Subcutaneous abdominal adipose tissue (tissue), 5 donors: ENCODE measurements around the gene WDR76.

ENCODE experiments used
- H3K27ac ChIP-seq: one replicate; pipeline ENCODE4 v1.7.0; 2013; ENCODE audit warnings: low read depth, mild to moderate bottlenecking, inconsistent platforms, low read length, moderate library complexity
- H3K27me3 ChIP-seq, 5 donors: one replicate each; pipeline ENCODE4 v1.7.0; 2013; ENCODE audit warnings: low read length in 5 of 5, inconsistent platforms in 1 of 5; ENCODE audit not compliant: control insufficient read depth in 5 of 5, insufficient read depth in 4 of 5
- H3K36me3 ChIP-seq, 5 donors: one replicate each; pipeline ENCODE4 v1.7.0; 2013; ENCODE audit warnings: low read length in 5 of 5; ENCODE audit not compliant: control insufficient read depth in 5 of 5, insufficient read depth in 5 of 5
- H3K4me1 ChIP-seq, 5 donors: one replicate each; pipeline ENCODE4 v1.7.0; 2013; ENCODE audit warnings: low read length in 5 of 5, mild to moderate bottlenecking in 3 of 5, moderate library complexity in 1 of 5; ENCODE audit not compliant: control insufficient read depth in 5 of 5, insufficient read depth in 5 of 5
- H3K4me3 ChIP-seq, 5 donors: one replicate each; pipeline ENCODE4 v1.7.0; 2013; ENCODE audit warnings: low read length in 5 of 5, low read depth in 1 of 5
- H3K9ac ChIP-seq, 5 donors: one replicate each; pipeline ENCODE4 v1.7.0; 2013; ENCODE audit warnings: low read length in 5 of 5, mild to moderate bottlenecking in 4 of 5, moderate library complexity in 3 of 5
- H3K9me3 ChIP-seq, 5 donors: one replicate each; pipeline ENCODE4 v1.7.0; 2013; ENCODE audit warnings: low read length in 5 of 5; ENCODE audit not compliant: control insufficient read depth in 5 of 5
- donor health status: healthy.
- donor health status: healthy.
- donor health status: healthy.
- donor health status: healthy.
- donor health status: healthy.

The WDR76 gene

GRCh38 chr15:43903864-43904290 lies 77.1 kb downstream of the WDR76 start:
- Histone ChIP-seq H3K36me3 (no peaks in the 10 kb centered on the region), H3K4me3 (no peak overlapping the region), H3K9ac (no peak overlapping the region), H3K27ac (no peak overlapping the region), H3K9me3 (no peaks in the 10 kb centered on the region), H3K4me1 (peaks cover 0 to 11% (median 6%) of the 10 kb centered on the region in 5 donors), H3K27me3 (peaks cover 0 to 2% (median 0%) of the 10 kb centered on the region in 5 donors)

- H3K27me3 ChIP-seq: peaks cover 0 to 2% (median 0%) of the 10 kb centered on the region in 5 donors
These were observed 79.0 kb downstream of the WDR76 start for GRCh38 chr15:43905755-43906154.

DNA sequence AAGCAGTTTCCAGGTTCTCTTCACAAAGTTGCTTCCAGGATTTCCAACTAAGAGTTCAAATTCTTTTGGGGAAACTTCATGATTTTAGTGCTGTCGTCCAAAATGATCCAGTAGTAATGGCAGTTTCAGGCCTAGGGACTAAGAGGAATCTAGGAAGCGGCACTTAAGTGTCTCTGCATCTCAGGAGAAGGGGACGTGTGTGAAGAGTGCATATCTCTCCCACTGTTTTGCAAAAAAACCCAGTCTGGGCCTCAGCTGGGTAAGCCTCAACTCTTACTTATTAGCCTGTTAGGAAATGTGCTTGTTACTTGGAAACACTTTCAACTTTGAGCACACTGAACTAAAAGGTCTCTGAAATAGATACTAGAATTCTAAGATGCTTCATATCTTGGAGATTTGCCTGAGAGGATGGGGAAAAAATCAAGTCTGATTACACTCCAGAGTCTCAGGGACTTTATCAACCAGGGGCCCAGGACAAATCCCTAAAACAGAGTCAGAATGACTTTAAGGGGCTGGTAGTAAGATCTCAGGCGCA lies 81.8 kb downstream of the WDR76 start:
- Histone ChIP-seq H3K9me3 (no peaks in the 10 kb centered on the region), H3K36me3 (no peaks in the 10 kb centered on the region), H3K4me1 (peaks cover 0 to 24% (median 9%) of the 10 kb centered on the region in 5 donors), H3K27me3 (no peaks in the 10 kb centered on the region), H3K9ac (peak overlapping the region in 1 of 5 donors; percentile 52), H3K4me3 (no peak overlapping the region), H3K27ac (peak overlapping the region; percentile 38)

More at GRCh38 chr15:43905755-43906154, 79.0 kb downstream of the WDR76 start:
- Histone ChIP-seq H3K27ac (no peak overlapping the region), H3K9ac (no peak overlapping the region), H3K4me3 (no peak overlapping the region), H3K9me3 (no peaks in the 10 kb centered on the region), H3K36me3 (no peaks in the 10 kb centered on the region), H3K4me1 (peaks cover 0 to 13% (median 6%) of the 10 kb centered on the region in 5 donors)

DNA sequence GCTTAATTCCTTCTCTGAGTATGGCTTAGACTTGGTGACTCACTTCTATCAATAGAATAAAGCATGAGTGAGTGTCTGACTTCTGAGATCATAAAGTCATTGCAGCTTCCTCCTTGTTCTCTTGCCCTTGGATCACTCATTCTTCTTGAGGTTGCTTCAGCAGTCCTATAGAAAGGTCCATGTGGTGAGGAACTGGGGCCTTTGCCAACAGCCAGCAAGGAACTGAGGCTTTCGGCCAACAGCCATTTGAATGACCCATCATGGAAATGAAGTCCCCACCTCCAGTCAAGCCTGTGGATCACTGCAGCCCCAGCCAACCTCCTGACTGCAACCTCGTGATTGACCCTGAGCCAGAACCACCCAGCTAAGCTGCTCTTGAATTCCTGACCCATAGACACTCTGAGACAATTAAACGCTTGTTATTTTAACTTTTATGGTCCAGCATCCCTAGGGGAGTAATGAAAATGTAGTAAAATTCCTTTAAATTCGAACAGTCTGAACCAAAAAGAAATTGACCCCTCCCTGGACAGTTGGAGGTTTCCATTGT lies 84.5 kb downstream of the WDR76 start:
- no peak overlapping the region for H3K9ac ChIP-seq

DNA sequence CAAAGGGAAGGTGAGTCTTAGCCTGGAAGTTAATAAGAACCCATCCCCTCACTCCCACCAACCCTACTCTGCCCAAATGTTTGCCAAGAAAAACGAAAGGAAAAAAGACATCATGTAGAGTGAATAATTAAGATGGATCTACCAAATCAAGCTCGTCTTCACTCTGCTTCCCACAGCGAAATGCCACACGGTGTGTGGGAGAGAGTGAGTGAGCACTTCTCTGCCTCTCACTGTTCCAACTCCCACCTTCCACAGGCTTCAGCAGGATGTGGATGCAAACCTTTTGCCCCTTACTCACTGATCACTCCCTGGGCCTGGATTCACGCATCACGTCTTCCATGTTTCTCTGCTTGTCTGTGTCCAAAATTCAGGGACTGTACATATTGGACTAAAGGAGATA lies 85.4 kb downstream of the WDR76 start:
- Histone ChIP-seq H3K4me1 (peaks cover 0 to 40% (median 12%) of the 10 kb centered on the region in 5 donors), H3K4me3 (no peak overlapping the region), H3K27ac (no peak overlapping the region), H3K9me3 (no peaks in the 10 kb centered on the region), H3K27me3 (no peaks in the 10 kb centered on the region), H3K36me3 (no peaks in the 10 kb centered on the region), H3K9ac (no peak overlapping the region)

More for the DNA sequence above, 84.5 kb downstream of the WDR76 start:
- no peaks in the 10 kb centered on the region for H3K27me3 ChIP-seq
- H3K9me3 ChIP-seq: no peaks in the 10 kb centered on the region
- H3K4me1 ChIP-seq: peaks cover 0 to 39% (median 11%) of the 10 kb centered on the region in 5 donors
- no peak overlapping the region for H3K4me3 ChIP-seq
- H3K27ac ChIP-seq: no peak overlapping the region
- no peaks in the 10 kb centered on the region for H3K36me3 ChIP-seq

GRCh38 chr15:43913026-43913780 lies 86.4 kb downstream of the WDR76 start:
- Histone ChIP-seq H3K9ac (no peak overlapping the region), H3K4me1 (peaks cover 0 to 36% (median 12%) of the 10 kb centered on the region in 5 donors), H3K27me3 (no peaks in the 10 kb centered on the region), H3K36me3 (no peaks in the 10 kb centered on the region), H3K27ac (peak overlapping the region; percentile 51), H3K9me3 (no peaks in the 10 kb centered on the region), H3K4me3 (no peak overlapping the region)

GRCh38 chr15:43913941-43914340 lies 87.1 kb downstream of the WDR76 start:
- Histone ChIP-seq H3K9me3 (no peaks in the 10 kb centered on the region), H3K4me1 (peaks cover 0 to 29% (median 12%) of the 10 kb centered on the region in 5 donors), H3K27me3 (no peaks in the 10 kb centered on the region), H3K36me3 (no peaks in the 10 kb centered on the region), H3K27ac (peak overlapping the region; percentile 51), H3K9ac (no peak overlapping the region), H3K4me3 (no peak overlapping the region)

GRCh38 chr15:43915631-43916325 lies 89.0 kb downstream of the WDR76 start:
- Histone ChIP-seq H3K9ac (peak overlapping the region in 1 of 5 donors; percentile 12), H3K9me3 (no peaks in the 10 kb centered on the region), H3K4me3 (no peak overlapping the region), H3K27me3 (no peaks in the 10 kb centered on the region), H3K4me1 (peaks cover 0 to 39% (median 12%) of the 10 kb centered on the region in 5 donors), H3K36me3 (no peaks in the 10 kb centered on the region), H3K27ac (no peak overlapping the region)

- H3K9me3 ChIP-seq: no peaks in the 10 kb centered on the region
- no peak overlapping the region for H3K4me3 ChIP-seq
- H3K27me3 ChIP-seq: no peaks in the 10 kb centered on the region
- H3K27ac ChIP-seq: no peak overlapping the region
- H3K36me3 ChIP-seq: no peaks in the 10 kb centered on the region
- peaks cover 0 to 37% (median 12%) of the 10 kb centered on the region in 5 donors for H3K4me1 ChIP-seq
- peak overlapping the region in 1 of 5 donors; percentile 12 for H3K9ac ChIP-seq
These were observed 89.5 kb downstream of the WDR76 start for GRCh38 chr15:43916326-43916660.
